SKM-1 (cell line): Measurements from ENCODE around the gene TRAFD1.

Source experiments
- DNase-seq: peaks from one replicate; lab custom pipeline; 2025; ENCODE audit not compliant: unreplicated experiment; lab: John Stamatoyannopoulos, UW

The TRAFD1 gene

DNA sequence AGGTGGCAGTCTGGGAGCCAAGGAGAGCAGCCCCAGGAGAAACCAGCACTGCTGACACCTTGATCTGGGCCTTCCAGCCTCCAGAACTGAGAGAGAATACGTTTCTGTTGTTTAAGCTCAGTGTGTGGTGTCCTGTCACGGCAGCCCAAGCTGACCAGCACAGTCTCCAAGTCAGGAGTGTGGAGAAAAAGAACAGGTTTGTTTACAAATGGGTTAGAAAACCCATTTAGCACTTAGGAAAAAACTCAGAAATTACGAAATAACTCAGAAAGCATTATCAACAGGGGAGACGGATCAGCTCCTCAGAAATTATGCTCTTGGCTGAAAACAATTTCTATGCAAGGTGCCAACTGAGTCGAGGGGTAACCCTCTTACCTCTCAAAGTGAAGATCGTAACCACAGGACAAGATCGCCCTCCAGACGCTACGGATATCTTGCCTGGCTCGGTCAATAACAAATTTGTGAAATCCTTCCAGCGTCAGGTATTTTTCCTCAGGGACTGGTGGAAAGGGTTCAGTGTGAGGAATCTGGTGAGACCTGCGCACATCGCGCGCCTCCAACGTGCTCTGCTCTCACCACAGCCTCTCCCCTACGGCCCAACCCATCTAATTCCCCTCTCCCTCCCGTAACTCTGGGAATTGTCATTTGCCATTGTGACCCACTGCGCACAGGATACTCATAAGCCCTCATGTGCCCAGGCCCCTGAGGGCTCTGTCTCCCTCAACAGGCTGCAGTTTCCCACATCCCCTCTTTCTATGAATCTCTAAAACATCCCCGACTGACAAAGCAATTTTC lies 50.2 kb downstream of the TRAFD1 start:
- DNase-seq, result no peak

DNA sequence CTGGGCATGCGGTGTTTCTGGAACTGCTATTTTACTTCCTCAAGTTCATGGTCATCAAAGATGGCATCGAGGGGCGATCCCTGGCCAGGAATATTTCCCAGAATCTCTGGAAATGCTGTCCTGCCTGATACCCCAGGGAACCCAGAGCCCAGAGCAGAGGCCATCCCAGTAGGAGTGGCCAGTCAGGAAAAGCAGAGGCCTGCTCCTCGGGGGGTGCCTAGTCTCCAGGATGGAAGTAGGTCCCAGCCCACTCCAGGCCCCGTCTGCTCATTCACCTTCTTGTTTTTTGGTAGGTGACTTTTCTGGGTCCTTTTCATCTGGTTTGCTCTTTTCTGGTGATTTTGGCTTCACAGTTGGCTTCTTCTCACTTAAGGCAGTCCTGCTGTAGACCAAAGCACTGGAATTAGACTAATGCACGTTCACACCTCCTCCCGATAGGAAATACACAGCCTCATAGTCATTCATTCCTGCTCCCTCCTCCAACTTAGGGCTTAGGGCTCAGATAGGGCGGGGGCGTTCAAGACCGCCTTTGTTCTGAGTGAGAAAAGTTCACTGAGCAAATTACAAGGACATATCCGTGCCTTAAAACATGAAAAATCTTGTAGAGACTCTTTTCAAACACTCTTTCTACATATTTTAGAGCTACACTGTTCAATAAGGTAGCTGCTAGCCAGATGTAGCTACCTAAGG lies 51.1 kb downstream of the TRAFD1 start:
- no peak for DNase-seq

- no peak for DNase-seq
These were observed 53.4 kb downstream of the TRAFD1 start for GRCh38 chr12:112178796-112179195.

DNA sequence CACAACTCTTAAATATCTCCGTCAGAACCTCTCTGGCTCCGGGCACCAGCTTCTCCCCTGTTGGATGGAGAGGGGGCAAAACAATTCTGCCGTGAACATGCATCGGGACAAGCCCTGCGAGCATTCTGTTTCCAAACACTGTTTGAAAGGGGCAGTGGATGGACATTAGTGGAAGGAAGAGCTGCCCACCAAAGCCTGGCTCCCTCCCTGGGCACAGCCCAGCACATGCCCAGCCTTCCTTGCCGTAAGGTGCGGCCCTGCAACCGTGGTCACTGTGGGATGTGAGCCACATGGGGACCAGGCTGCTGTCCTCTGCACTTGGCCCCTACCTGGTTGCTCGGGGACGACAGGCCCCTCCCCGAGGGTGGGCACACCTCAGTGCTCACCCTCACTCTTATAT lies 54.0 kb downstream of the TRAFD1 start:
- no peak for DNase-seq

DNA sequence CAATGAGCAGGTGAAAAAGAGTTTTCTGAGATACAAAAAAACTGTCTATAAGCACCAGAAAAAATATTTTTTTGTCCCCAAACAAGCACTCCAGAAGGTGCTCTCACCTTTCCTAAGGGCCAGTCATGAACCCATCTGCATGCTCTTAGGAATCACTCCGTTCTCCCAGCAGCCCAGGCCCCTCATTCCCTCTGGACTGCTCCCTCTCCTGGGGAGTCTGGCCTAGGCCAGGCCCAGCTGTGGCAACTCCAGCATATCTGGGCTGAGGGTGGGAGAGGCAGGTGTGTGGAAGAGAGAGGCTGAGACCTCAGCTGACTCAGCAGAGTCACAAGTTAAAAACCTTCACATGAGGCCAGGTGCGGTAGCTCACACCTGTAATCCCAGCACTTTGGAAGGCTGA lies 54.6 kb downstream of the TRAFD1 start:
- no peak for DNase-seq

GRCh38 chr12:112180422-112180821 lies 55.1 kb downstream of the TRAFD1 start:
- DNase-seq, result no peak

DNA sequence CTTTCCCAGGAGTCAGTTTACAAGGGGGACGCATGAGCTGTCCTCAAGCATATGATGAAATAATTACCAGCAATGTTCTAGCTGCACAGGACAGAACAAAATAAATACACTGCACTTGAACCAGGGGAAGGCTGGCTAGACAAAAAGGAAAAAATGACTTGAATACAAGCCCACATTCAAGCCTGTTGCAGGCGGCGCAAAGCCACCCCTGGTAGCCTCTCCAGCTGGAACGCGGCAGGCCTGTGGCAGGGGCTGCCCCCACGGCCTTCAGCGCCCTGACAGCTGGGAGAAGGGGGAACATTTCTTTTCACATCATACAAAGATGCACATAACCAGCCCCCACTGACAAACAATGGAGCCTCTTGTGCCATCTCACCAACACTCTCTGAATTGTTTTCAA lies 57.1 kb downstream of the TRAFD1 start:
- DNase-seq, result no peak

GRCh38 chr12:112183141-112184021 lies 58.0 kb downstream of the TRAFD1 start:
- DNase-seq, result no peak

- DNase-seq, result no peak
These were observed 58.9 kb downstream of the TRAFD1 start for GRCh38 chr12:112184056-112184887.

DNA sequence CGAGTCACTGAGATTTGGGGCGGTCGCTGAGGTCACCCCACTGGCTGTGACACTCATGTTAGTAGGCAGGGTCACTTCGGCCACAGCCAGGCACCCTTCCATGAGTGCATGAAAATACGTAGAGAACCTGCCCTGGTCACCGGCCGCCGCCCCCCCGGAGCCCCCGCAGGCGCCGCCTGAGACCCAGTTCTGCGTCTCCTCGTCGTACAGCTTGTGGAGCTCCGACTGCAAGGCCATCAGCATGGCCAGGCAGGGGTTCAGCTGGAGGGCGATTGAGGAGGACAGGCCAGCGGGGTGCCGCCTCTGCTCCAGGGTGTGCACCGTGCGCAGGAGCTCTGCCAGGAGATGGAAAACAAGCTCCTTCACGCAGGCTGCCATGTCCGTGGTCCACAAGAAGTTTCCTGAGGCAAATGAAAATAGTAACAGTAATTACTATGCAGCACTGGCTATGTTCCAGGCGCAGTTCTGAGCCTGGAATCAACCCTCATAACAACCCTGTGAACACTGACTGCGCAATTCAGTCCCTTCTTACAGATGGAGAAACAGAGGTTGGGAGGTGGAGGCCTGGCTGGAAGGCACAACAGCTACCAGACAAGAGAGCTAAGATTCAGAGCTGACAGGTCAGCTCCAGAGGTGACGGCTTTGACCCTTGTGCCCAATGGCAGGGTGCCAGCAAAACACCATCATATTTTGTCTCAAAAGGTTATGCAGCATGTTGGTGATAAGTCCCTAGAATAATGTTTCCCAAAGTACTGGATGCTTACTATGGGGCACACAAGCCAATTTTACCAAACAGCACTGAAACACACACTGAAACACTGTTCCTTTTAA lies 59.9 kb downstream of the TRAFD1 start:
- DNase-seq, result no peak

- DNase-seq, result no peak
These were observed 62.9 kb downstream of the TRAFD1 start for GRCh38 chr12:112188130-112188830.

- no peak for DNase-seq
These were observed 65.1 kb downstream of the TRAFD1 start for GRCh38 chr12:112190231-112191025.

DNA sequence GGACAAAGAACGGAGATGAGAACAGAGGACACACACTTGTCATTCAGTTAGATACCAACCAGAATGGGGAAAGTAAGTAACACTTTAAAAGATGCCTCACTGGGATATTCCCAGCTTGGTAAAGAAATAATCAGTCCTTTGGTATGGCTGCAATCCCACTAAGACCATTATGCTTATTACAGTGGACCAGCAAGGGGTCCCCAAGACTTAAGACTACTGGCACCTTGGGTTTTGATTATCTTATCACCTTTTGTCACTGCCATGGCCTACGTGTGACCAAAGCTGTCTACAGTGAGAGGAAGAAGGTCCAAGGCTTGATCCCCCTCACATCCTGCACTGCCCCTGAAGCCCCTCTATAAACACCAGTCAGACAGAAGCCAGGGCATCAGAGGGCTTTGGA lies 65.8 kb downstream of the TRAFD1 start:
- no peak for DNase-seq

GRCh38 chr12:112191840-112192321 lies 66.5 kb downstream of the TRAFD1 start:
- no peak for DNase-seq

- DNase-seq, result no peak
These were observed 67.1 kb downstream of the TRAFD1 start for GRCh38 chr12:112192475-112192874.

GRCh38 chr12:112194601-112195247 lies 69.4 kb downstream of the TRAFD1 start:
- no peak for DNase-seq

- DNase-seq, result no peak
These were observed 71.0 kb downstream of the TRAFD1 start for GRCh38 chr12:112196196-112196875.
